Type B pancreatic cell (in vitro differentiated cells): ENCODE data around the gene IDH3G. TPM values are rescaled to one million over a fixed set of nuclear protein-coding genes. Genes with fewer than 3 reads are reported as not detected.

Experiments
- DNase-seq: peaks from one replicate; pipeline ENCODE4 v3.0.0; 2021; ENCODE audit warnings: mixed read lengths; ENCODE audit not compliant: unreplicated experiment; ENCODE audit errors: extremely low spot score
- H3K27ac Mint-ChIP-seq: 2 replicates; pipeline ENCODE4 v1.8.0; 2021; ENCODE audit warnings: mild to moderate bottlenecking, mixed read lengths
- H3K27me3 Mint-ChIP-seq: 2 replicates; pipeline ENCODE4 v1.8.0; 2021; ENCODE audit warnings: mixed read lengths
- H3K36me3 Mint-ChIP-seq: 2 replicates; pipeline ENCODE4 v1.8.0; 2021; ENCODE audit warnings: mixed read lengths
- H3K4me1 Mint-ChIP-seq: one replicate; pipeline ENCODE4 v1.8.0; 2021; ENCODE audit warnings: mixed read lengths; ENCODE audit not compliant: unreplicated experiment
- H3K4me3 Mint-ChIP-seq: 2 replicates; pipeline ENCODE4 v1.8.0; 2021; ENCODE audit warnings: mild to moderate bottlenecking, mixed read lengths
- H3K9me3 Mint-ChIP-seq: 2 replicates; pipeline ENCODE4 v1.8.0; 2021; ENCODE audit warnings: mixed read lengths
- CTCF ChIP-seq: fragments of 200-600 bp; sonication (generic); conservative IDR thresholded peaks from 2 replicates; pipeline ENCODE4 v1.5.0; 2021; ENCODE audit warnings: antibody characterized with exemption, mild to moderate bottlenecking
- total RNA-seq: library from RNA; stranded (reverse); gene quantifications from 2 replicates; pipeline ENCODE4 v1.2.1, GENCODE V29; 2021; ENCODE audit warnings: low replicate concordance

Gene IDH3G
- total RNA-seq, 1 donor from 2014 or later, result 50.0 TPM

GRCh38 chrX:153804100-153804595 lies 10.0 kb upstream of the IDH3G start:
- H3K27me3 Mint-ChIP-seq, result no peaks in the 10 kb centered on the region
- H3K9me3 Mint-ChIP-seq, result no peaks in the 10 kb centered on the region
- no peak overlapping the region for H3K27ac Mint-ChIP-seq
- no peak for DNase-seq
- no peak for TF ChIP-seq CTCF
- no peaks in the 10 kb centered on the region for H3K36me3 Mint-ChIP-seq
- no peak overlapping the region for H3K4me3 Mint-ChIP-seq
- H3K4me1 Mint-ChIP-seq, result no peaks in the 10 kb centered on the region

- no peaks in the 10 kb centered on the region for H3K36me3 Mint-ChIP-seq
- no peak overlapping the region for H3K4me3 Mint-ChIP-seq
- H3K27me3 Mint-ChIP-seq, result no peaks in the 10 kb centered on the region
- no peaks in the 10 kb centered on the region for H3K4me1 Mint-ChIP-seq
- no peak for DNase-seq
- H3K9me3 Mint-ChIP-seq, result no peaks in the 10 kb centered on the region
- TF ChIP-seq CTCF, result no peak
- H3K27ac Mint-ChIP-seq, result no peak overlapping the region
Observed at GRCh38 chrX:153803211-153804099, 9.3 kb upstream of the IDH3G start.

- H3K4me3 Mint-ChIP-seq, result no peak overlapping the region
- no peaks in the 10 kb centered on the region for H3K36me3 Mint-ChIP-seq
- no peak for DNase-seq
- no peak overlapping the region for H3K27ac Mint-ChIP-seq
- H3K27me3 Mint-ChIP-seq, result no peaks in the 10 kb centered on the region
- no peaks in the 10 kb centered on the region for H3K9me3 Mint-ChIP-seq
- H3K4me1 Mint-ChIP-seq, result no peaks in the 10 kb centered on the region
- no peak for TF ChIP-seq CTCF
Observed at GRCh38 chrX:153802513-153803045, 8.4 kb upstream of the IDH3G start.

GRCh38 chrX:153801669-153802068 lies 7.5 kb upstream of the IDH3G start:
- no peaks in the 10 kb centered on the region for H3K4me1 Mint-ChIP-seq
- TF ChIP-seq CTCF, result no peak
- no peaks in the 10 kb centered on the region for H3K9me3 Mint-ChIP-seq
- H3K4me3 Mint-ChIP-seq, result no peak overlapping the region
- no peak for DNase-seq
- H3K27me3 Mint-ChIP-seq, result no peaks in the 10 kb centered on the region
- no peaks in the 10 kb centered on the region for H3K36me3 Mint-ChIP-seq
- no peak overlapping the region for H3K27ac Mint-ChIP-seq

- Mint-ChIP-seq H3K4me3 (no peak overlapping the region), H3K4me1 (peaks cover 4% of the 10 kb centered on the region), H3K27ac (no peak overlapping the region), H3K27me3 (no peaks in the 10 kb centered on the region), H3K36me3 (no peaks in the 10 kb centered on the region), H3K9me3 (no peaks in the 10 kb centered on the region)
- no peak for DNase-seq
- TF ChIP-seq CTCF, result no peak
Observed at GRCh38 chrX:153800746-153801145, 6.6 kb upstream of the IDH3G start.
